Activated CD4-positive, alpha-beta T cell treated with anti-CD3 and anti-CD28 coated beads, Interleukin-2, amount 10 ng/mL, durations not matched to agents 24 days and 14 days (primary cell): Measurements from ENCODE around the gene MRPL36. TPM values are rescaled to one million over a fixed set of nuclear protein-coding genes. Genes with fewer than 3 reads are reported as not detected.
"Not testable (repeated sequence)": the region's sequence is repeated elsewhere in the genome, so short reads cannot be mapped to it uniquely, and the experiment has no call there.

Source experiments
- DNase-seq: peaks from one replicate; pipeline ENCODE4 v3.0.0; 2022
- H3K27ac Mint-ChIP-seq: one replicate; pipeline ENCODE4 v1.8.0; 2022; ENCODE audit warnings: mild to moderate bottlenecking, mixed read lengths
- H3K27me3 Mint-ChIP-seq: one replicate; pipeline ENCODE4 v1.8.0; 2022; ENCODE audit warnings: mixed read lengths
- H3K36me3 Mint-ChIP-seq: one replicate; pipeline ENCODE4 v1.8.0; 2022; ENCODE audit warnings: low read depth, mild to moderate bottlenecking, mixed read lengths
- H3K4me1 Mint-ChIP-seq: one replicate; pipeline ENCODE4 v1.8.0; 2021; ENCODE audit warnings: mixed read lengths
- H3K4me3 Mint-ChIP-seq: one replicate; pipeline ENCODE4 v1.8.0; 2022; ENCODE audit warnings: mild to moderate bottlenecking, moderate library complexity, mixed read lengths
- H3K9me3 Mint-ChIP-seq: one replicate; pipeline ENCODE4 v1.8.0; 2021; ENCODE audit warnings: mixed read lengths
- intact Hi-C: fragments of 100-400 bp; cut with micrococcal nuclease; formaldehyde crosslinking; loops from one replicate; pipeline ENCODE4 v1.15.1; 2023
- total RNA-seq: library from RNA; stranded (reverse); gene quantifications from 2 replicates; pipeline ENCODE4 v1.2.3, GENCODE V29; 2022

MRPL36 gene
- total RNA-seq: 107 and 108 TPM in 2 replicates

DNA sequence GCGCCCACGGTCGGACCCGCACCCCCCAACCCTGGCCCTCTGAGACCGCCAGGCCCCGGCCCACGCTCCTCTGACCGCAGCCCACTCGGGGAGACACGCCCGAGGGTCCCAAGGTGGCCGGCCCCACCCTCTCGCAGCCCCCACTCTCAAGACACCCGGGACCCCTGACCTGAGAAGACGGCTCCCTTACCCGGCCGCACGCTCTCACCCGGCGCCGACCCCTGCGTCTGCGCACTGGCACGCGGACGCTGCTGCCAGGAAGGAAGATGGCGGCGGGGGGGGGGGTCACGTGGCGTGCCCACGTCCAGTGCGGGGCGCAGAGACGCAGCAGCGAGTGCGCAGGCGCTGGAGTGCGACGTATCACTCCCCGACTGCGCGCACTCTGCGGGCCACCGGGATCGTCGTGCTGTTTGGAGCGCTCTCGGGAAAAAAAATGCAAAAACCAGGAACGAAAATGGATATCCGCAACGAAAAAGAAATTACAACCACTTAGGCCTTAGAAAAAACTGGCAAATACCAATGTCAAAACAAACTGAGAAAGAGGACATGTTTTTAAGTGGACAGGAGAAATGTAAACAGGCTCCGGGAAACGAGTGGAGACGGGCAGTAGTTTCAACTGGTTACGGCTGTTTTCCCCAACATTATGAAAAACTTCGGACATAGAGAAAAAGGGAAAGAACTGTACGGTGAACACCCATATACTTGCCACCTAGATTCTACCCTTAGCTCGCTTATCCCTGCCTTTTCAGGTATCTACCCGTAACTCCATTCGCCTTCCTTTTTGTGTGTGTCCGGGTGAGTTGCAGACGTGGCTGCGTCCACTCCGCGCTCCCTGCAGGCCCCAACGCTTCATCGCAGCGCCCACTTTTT, at the start of gene MRPL36:
Gene MRPL36 (minus strand): TSS at position 236 of the 870 bp plus-strand sequence. CDS start 902 bp downstream, outside the sequence.
- H3K4me1 Mint-ChIP-seq: peaks cover 49% of the 10 kb centered on the region
- H3K27ac Mint-ChIP-seq: peak within 1 kb of the TSS; percentile 93
- H3K36me3 Mint-ChIP-seq: peaks cover 59% of the 10 kb centered on the region
- intact Hi-C loops: loop anchor here (2.0 to 10.0 kb wide), 4 partner anchors 38 to 485 kb away; partner anchors contain the start of genes CLPTM1L and LPCAT1
- no peaks in the 10 kb centered on the region for H3K27me3 Mint-ChIP-seq
- no peaks in the 10 kb centered on the region for H3K9me3 Mint-ChIP-seq
- peak within 1 kb of the TSS; percentile 90 for H3K4me3 Mint-ChIP-seq
- DNase-seq: peak; percentile 97

DNA sequence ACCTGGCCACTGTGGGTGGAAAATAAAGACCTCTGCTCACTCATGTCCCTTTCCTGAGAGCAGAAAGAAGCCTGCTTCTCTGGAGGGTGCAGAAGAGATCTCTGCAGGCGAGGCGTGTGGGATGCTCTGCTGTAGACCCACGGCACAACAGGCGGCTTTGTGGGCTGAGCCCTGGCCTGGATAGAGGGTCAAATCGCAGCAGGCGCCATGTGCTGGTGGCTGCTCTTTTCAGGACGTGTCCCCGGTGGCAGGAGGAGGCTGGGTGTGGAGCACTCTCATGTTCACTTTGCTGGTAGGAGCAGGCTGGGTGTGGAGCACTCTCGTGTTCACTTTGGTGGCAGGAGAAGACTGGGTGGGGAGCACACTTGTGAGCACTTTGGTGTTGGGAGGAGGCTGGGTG, 48.0 kb upstream of the MRPL36 start:
- intact Hi-C loops: no loop called here
- DNase-seq: no peak
- Mint-ChIP-seq H3K9me3 (no peaks in the 10 kb centered on the region), H3K27ac (no peak overlapping the region), H3K36me3 (no peaks in the 10 kb centered on the region), H3K4me3 (no peak overlapping the region), H3K4me1 (no peaks in the 10 kb centered on the region), H3K27me3 (peaks cover 30% of the 10 kb centered on the region)

DNA sequence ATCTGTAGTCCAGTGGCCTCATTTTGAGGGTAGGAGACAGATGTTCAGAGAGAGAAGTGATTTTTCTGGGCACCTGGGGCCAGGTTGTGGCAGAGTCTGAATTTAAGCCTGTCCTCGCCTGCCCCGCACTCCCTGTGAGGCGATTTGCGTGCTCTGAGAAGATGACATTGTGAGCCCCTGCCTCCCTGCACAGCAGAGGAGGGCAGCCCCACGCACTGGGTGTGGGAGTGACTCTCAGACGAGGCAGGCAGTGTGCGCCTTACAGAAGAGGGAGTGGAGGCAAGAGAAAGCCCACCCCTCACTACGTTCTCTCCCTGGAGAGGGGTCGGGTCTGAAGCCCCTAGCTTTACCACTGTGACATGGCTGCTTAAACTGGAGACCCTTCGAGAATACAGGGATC, 47.4 kb upstream of the MRPL36 start:
- no peaks in the 10 kb centered on the region for H3K36me3 Mint-ChIP-seq
- intact Hi-C loops: no loop called here
- no peaks in the 10 kb centered on the region for H3K9me3 Mint-ChIP-seq
- no peak overlapping the region for H3K27ac Mint-ChIP-seq
- H3K4me3 Mint-ChIP-seq: no peak overlapping the region
- no peak for DNase-seq
- peaks cover 29% of the 10 kb centered on the region for H3K27me3 Mint-ChIP-seq
- no peaks in the 10 kb centered on the region for H3K4me1 Mint-ChIP-seq

DNA sequence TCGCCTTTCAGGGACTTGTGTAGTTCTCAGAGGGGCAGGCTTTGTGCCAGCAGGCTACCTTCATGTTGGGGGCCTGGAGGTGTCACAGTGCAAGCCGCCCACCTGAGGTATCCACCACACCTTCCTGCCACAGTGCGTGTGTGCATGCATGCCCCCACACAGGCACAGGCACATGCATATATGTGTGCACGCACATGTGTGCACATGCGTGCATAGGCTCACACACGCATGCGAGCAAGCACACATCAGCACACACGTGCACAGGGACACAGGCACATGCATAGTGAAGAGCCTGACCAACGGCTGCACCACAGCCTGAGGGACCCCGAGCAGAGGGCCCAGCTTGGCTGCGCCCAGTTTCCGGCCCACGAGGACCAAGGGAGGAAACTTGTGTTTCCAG, 46.9 kb upstream of the MRPL36 start:
- intact Hi-C loops: no loop called here

DNA sequence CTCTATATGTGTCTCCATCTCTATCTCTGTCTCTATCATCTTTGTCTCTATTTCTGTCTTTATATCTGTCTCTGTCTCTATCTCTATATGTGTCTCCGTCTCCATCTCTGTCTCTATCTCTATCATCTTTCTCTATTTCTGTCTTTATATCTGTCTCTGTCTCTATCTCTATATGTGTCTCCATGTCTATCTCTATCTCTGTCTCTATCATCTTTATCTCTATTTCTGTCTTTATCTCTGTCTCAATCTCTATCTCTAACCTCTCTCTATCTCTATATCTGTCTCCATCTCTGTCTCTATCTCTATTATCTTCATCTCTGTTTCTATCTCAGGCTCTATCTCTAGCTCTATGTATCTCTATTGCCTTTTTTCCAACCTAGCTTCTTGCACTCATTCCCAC, 46.1 kb upstream of the MRPL36 start:
- Mint-ChIP-seq H3K27ac (no peak overlapping the region), H3K27me3 (peaks cover 18% of the 10 kb centered on the region), H3K4me3 (no peak overlapping the region), H3K9me3 (no peaks in the 10 kb centered on the region), H3K4me1 (no peaks in the 10 kb centered on the region), H3K36me3 (no peaks in the 10 kb centered on the region)
- intact Hi-C loops: no loop called here
- no peak for DNase-seq

More for the DNA sequence above, 46.9 kb upstream of the MRPL36 start:
- Mint-ChIP-seq H3K9me3 (no peaks in the 10 kb centered on the region), H3K27ac (no peak overlapping the region), H3K36me3 (no peaks in the 10 kb centered on the region), H3K4me1 (no peaks in the 10 kb centered on the region), H3K4me3 (no peak overlapping the region), H3K27me3 (peaks cover 24% of the 10 kb centered on the region)
- DNase-seq: no peak

DNA sequence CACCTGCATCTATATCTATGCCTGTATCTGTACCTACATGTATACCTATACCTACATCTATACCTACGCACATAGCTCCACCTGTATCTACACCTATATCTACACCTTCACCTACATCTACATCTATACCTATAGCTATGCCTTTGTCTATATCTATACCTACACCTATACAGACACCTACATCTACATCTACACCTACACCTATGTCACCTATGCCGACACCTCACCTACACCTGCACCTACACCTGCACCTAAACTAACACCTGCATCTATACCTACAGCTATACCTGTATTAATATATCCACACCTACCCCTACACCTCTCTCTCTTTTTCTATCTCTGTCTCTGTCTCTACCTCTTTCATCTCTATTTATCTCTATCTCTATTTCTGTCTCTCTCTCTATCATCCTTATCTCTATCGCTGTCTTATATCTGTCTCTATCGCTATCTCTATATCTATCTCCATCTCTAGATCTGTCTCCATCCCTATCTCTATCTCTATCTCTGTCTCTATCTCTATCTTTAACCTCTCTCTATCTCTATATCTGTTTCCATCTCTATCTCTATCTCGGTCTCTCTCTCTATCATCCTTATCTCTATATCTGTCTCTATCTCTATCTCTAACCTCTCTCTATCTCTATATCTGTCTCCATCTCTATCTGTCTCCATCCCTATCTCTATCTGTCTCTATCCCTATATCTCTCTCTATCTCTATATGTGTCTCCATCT, 45.2 kb upstream of the MRPL36 start:
- Mint-ChIP-seq H3K27ac (no peak overlapping the region), H3K27me3 (peaks cover 12% of the 10 kb centered on the region), H3K9me3 (no peaks in the 10 kb centered on the region), H3K4me3 (no peak overlapping the region), H3K4me1 (no peaks in the 10 kb centered on the region), H3K36me3 (no peaks in the 10 kb centered on the region)
- intact Hi-C loops: no loop called here
- no peak for DNase-seq

DNA sequence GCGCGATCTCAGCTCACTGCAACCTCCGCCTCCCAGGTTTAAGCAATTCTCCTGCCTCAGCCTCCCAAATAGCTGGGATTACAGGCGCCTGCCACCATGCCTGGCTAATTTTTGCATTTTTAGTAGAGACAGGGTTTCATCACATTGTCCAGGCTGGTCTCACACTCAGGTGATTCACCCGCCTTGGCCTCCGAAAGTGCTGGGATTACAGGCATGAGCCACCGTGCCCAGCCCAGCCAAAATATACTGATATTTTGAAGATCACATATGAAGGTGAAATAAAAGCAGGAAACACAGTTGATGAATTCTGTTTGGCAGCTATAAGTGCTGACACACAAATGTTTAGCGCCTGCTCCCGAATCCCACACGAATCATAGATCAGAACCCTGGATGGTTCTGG, 44.1 kb upstream of the MRPL36 start:
- H3K36me3 Mint-ChIP-seq, intact Hi-C loops, H3K27me3 Mint-ChIP-seq, DNase-seq, H3K4me1 Mint-ChIP-seq, H3K9me3 Mint-ChIP-seq, H3K4me3 Mint-ChIP-seq, H3K27ac Mint-ChIP-seq: not testable (repeated sequence)

DNA sequence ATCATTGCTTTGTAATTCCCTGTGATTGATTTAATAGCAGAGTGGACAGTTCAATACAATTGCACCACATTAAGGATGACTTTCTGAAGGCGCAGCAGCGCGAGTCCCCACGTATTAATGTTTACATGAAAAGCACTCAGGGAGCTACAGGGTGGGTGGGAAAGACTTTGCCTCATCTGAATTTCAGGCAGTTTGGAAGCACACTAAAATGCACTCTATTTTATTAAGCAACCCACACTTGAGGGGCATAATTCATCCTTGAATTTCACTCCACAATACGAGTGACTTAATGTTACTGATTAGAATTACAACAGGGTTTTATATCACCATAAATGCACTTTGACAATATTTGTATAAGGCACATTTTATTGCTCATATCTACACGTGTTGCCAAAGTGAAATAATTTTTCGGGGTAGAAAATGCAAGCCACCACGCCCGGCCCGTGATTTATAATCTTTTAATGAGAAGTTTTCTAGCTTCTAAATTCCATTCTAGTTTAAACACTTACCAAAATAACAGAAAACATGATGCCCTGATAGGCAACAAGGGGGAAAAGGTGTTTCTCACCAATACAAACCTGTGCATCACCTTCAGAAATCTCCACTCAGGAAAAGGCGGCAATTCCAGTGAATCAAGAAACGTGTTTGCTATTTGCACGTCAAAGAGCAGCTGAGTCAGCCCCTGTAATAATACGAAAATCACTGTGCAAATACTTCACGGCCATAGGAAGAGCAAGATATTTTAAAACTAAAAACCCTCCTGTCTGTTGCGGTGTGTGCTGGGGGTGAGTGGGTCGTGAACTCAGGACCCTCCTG, 42.6 kb upstream of the MRPL36 start:
- H3K27ac Mint-ChIP-seq: no peak overlapping the region
- H3K36me3 Mint-ChIP-seq: no peaks in the 10 kb centered on the region
- H3K4me3 Mint-ChIP-seq: no peak overlapping the region
- no peak for DNase-seq
- intact Hi-C loops: no loop called here
- peaks cover 2% of the 10 kb centered on the region for H3K27me3 Mint-ChIP-seq
- H3K9me3 Mint-ChIP-seq: no peaks in the 10 kb centered on the region
- H3K4me1 Mint-ChIP-seq: no peaks in the 10 kb centered on the region

DNA sequence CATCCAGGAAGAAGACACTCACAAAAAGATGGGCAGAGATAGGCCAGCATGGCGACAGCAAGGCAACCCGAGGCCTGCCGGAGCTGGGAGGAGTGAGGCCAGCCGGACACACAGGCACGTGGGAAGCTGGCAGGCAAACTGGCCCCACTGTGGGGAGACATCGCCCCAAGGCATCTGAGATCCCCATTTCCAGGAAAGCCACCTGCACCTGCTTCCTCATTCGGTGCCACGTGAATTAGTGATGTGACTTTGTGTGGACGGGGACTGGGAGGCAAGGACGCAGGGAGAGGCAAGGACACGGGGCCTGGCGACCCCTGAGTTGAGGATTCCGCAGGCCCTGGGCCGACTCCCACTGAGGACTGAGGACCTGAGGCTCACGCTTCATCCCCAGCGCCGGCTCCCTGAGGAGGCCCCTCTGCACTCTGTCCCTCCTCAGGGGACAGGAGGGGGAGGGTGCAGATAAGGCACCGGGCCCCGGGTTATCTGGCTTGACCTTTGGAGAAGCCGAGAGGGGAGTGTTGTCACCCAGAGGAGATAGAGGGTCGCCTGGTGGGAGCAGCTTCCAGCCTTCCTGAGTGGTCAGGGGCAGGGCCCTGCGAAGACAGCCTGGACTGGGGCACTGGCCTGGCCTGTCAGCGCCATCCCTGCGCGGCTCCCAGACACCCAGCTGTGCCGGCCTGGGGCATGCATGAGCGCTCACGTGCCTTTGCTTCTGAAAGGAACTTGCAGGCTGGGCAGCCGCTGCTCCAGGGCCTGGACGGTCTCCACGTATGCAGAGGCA, 41.3 kb upstream of the MRPL36 start:
- no peaks in the 10 kb centered on the region for H3K4me1 Mint-ChIP-seq
- intact Hi-C loops: no loop called here

DNA sequence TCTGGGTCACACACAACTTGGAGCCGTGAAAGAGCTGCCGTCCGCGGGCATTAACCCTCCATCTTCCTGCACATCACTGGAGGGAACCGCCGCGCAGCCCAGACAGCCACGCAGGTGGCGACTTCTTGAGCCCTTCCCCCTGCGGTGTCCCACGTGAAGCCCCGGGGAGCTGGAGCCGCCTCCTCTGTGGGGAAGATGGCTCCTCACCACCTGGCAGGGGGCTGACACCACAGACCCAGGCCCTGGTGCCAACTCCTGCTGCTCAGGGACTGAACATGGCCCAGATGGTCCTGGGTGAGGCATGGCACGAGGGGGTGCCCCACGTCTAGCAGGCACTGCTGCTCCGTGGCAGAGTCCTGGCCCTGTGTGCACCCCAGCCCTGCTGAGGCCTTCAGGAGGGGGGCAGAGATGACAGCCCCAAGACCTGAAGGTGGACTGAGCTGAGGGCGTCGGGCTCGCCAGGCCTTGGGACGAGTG, 40.5 kb upstream of the MRPL36 start:
- intact Hi-C loops: no loop called here
- no peak overlapping the region for H3K27ac Mint-ChIP-seq
- H3K9me3 Mint-ChIP-seq: no peaks in the 10 kb centered on the region
- no peak for DNase-seq
- H3K4me1 Mint-ChIP-seq: no peaks in the 10 kb centered on the region
- H3K4me3 Mint-ChIP-seq: no peak overlapping the region
- peaks cover 8% of the 10 kb centered on the region for H3K27me3 Mint-ChIP-seq
- no peaks in the 10 kb centered on the region for H3K36me3 Mint-ChIP-seq

More for the DNA sequence above, 41.3 kb upstream of the MRPL36 start:
- Mint-ChIP-seq H3K4me3 (no peak overlapping the region), H3K9me3 (no peaks in the 10 kb centered on the region), H3K27me3 (peaks cover 6% of the 10 kb centered on the region), H3K27ac (no peak overlapping the region), H3K36me3 (no peaks in the 10 kb centered on the region)
- no peak for DNase-seq

DNA sequence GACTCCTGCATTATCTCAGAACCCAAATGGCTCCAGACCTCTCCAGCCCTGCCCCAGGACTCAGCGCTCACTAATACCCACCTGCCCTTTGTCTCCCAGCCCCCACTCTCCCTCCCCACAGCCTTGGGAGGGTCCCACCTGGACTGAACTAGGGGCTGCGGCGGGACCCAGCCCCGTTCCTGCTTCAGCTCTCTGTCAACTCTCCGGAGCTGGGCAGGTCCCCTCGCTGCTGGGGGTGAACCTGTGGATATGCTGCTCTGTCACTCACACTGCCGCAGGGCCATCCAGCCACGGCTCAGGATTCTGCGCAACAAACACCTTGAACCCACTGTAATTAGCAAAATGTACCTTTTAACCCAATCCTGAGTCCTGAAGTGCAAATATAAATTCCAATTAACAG, 38.4 kb upstream of the MRPL36 start:
- no peak overlapping the region for H3K4me3 Mint-ChIP-seq
- intact Hi-C loops: no loop called here
- no peaks in the 10 kb centered on the region for H3K4me1 Mint-ChIP-seq
- no peak overlapping the region for H3K27ac Mint-ChIP-seq
- no peaks in the 10 kb centered on the region for H3K9me3 Mint-ChIP-seq
- peaks cover 13% of the 10 kb centered on the region for H3K27me3 Mint-ChIP-seq
- DNase-seq: no peak
- no peaks in the 10 kb centered on the region for H3K36me3 Mint-ChIP-seq

DNA sequence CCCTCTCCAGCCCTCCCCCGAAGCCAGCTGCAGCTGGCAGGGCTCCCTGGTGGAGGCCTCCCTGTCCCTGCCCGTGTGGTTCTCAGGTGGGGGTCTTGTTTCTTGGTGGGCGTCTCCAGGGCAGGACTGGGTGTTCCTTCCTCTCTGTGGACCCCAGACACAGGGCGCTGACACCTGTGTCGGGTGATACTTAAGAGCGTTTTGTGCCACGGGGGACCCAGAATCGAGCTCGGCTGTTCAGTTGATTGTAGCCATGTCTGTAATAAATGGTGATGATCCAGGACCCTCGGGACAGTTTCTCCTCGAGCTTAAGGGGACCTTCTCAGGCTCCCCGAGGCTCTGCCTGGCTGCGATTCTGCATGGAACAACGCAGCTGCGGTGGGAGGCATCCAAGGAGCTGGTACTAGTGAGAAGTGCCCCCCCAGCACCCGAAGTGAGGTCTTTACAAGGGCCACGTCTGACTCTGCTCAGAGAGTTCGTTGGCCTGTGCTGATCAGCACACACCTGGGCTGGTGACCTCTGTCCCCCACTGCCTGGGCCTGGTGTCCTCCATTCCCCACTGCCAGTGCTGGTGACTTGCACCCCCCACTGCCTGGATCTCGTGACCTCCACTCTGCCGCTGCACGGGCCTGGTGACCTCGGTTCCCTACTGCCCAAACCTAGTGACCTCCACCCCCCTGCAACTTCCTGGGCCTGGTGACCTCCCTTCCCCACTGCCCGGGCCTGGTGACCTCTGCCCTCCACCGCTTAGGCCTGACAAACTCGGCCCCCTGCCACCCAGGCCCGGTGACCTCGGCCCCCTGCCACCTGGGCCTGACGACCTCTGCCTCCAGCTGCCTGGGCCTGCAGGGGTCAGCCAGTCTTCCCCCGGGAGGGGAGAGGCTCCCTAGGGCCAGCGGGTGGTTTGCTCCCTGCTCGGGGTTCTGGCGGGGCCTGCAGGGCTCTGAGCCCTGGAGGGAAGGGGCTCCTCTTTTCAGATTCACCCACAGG, 37.5 kb upstream of the MRPL36 start:
- Mint-ChIP-seq H3K27ac (no peak overlapping the region), H3K36me3 (no peaks in the 10 kb centered on the region), H3K9me3 (no peaks in the 10 kb centered on the region), H3K27me3 (peaks cover 13% of the 10 kb centered on the region), H3K4me1 (no peaks in the 10 kb centered on the region), H3K4me3 (no peak overlapping the region)
- intact Hi-C loops: no loop called here
- no peak for DNase-seq
